ENCODE data around the gene DGKH. TPM values are rescaled to one million over a fixed set of nuclear protein-coding genes. Genes with fewer than 3 reads are reported as not detected.

DGKH gene
- total RNA-seq, 2 donors from 2014 or later: 3.6 to 4.7 TPM

DNA sequence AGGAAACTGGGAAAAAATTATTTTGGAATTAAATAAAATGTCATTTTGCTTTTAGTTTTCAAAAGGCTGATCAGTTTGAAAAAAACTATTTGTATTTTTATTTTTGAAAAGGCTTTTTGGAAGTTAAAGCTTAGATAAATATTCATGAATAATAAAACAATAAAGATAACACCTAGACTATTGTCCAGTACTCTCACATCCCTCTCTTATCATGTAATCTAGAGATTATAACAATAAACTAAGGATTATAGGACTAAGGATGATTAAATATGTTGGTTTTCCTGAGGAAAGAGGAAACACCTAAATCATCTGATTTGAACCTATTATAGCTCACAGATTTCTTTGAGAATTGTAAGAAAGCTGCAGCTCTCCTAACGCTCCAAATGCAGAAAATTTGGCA, 142.1 kb downstream of the DGKH start:
- intact Hi-C loops (cut with DNase I): no loop called here
- DNase-seq: no peak
- 79 to 81% methylated on average over 1 of the region's 1 CpG for WGBS, 2 donors
- TF ChIP-seq POLR2A (IDR thresholded peaks at IDR 0.05): no peak
- TF ChIP-seq, protein P1, sequence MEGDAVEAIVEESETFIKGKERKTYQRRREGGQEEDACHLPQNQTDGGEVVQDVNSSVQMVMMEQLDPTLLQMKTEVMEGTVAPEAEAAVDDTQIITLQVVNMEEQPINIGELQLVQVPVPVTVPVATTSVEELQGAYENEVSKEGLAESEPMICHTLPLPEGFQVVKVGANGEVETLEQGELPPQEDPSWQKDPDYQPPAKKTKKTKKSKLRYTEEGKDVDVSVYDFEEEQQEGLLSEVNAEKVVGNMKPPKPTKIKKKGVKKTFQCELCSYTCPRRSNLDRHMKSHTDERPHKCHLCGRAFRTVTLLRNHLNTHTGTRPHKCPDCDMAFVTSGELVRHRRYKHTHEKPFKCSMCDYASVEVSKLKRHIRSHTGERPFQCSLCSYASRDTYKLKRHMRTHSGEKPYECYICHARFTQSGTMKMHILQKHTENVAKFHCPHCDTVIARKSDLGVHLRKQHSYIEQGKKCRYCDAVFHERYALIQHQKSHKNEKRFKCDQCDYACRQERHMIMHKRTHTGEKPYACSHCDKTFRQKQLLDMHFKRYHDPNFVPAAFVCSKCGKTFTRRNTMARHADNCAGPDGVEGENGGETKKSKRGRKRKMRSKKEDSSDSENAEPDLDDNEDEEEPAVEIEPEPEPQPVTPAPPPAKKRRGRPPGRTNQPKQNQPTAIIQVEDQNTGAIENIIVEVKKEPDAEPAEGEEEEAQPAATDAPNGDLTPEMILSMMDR (IDR thresholded peaks at IDR 0.05): no peak
- Histone ChIP-seq H3K4me3 (no peak overlapping the region), H3K9me3 (no peaks in the 10 kb centered on the region), H3K36me3 (replicated peaks in 1 of 2; ENCODE audit: insufficient read depth in 1 of 2, low read depth in 2 of 2) (no peaks in the 10 kb centered on the region), H3K27me3 (no peaks in the 10 kb centered on the region), H3K4me1 (no peaks in the 10 kb centered on the region), H3K27ac (no peak overlapping the region)
- no peak for ATAC-seq

DNA sequence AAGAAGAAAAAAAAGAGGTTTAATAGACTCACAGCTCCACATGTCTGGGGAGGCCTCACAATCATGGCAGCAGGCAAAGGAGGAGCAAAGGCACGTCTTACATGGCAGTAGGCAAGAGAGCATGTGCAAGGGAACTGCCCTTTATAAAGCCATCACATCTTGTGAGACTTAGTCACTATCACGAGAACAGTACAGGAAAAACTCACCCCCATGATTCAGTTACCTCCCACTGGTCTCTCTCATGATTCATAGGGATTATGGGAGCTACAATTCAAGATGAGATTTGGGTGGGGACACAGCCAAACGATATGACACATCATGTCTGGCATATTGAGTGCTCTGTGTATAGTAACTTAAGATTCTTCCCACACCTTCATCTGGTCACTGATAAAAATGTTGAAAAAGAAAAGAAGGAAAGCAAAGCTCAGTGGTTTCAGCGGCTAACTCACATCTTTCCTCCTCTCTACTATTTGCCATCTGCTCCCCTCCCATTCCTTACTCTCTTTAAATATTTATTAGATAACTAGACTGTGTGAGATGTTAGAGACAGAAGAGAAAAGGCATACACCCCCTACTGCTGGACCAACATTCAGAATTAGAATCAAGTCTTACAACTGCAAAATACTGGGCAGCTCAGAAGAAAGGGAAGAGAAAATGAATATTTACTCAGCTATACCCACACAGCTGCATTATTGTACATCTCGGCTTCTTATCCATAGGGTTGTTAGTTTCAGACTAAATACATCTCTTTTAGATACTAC, 163.4 kb downstream of the DGKH start:
- DNase-seq: no peak
- no peak overlapping the region for H3K4me3 ChIP-seq
- H3K27ac ChIP-seq: no peak overlapping the region
- H3K36me3 ChIP-seq (replicated peaks in 1 of 2; ENCODE audit: insufficient read depth in 1 of 2, low read depth in 2 of 2): peaks cover 0 to 3% of the 10 kb centered on the region in 2 donors
- 64 to 75% methylated on average over 5 of the region's 5 CpGs for WGBS, 2 donors
- no peaks in the 10 kb centered on the region for H3K4me1 ChIP-seq
- intact Hi-C loops (cut with DNase I): no loop called here
- ATAC-seq: no peak
- no peaks in the 10 kb centered on the region for H3K9me3 ChIP-seq
- no peak for TF ChIP-seq POLR2A (IDR thresholded peaks at IDR 0.05)
- TF ChIP-seq, protein P1 (IDR thresholded peaks at IDR 0.05): no peak
- H3K27me3 ChIP-seq: no peaks in the 10 kb centered on the region

DNA sequence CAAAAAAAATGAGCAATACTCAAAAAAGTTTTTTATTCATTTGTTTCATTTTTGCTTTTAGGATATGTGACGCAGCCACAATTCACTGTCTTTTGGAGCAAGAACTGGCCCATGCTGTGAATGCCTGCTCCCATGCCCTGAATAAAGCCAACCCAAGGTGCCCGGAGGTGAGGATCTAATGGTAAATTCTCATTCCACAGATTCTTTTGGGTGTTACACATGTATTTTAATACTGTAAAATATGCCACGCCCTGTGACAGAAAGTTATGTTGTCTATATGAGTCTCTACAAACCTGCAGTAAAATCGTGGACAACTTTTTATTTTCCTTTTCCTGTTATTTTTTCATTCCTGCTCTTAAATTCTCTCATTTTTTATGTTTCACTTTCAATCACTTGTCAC, 166.0 kb downstream of the DGKH start:
- intact Hi-C loops (cut with DNase I): no loop called here
- no peak overlapping the region for H3K27ac ChIP-seq
- no peak overlapping the region for H3K4me3 ChIP-seq
- no peaks in the 10 kb centered on the region for H3K9me3 ChIP-seq
- TF ChIP-seq, protein P1 (IDR thresholded peaks at IDR 0.05): no peak
- TF ChIP-seq POLR2A (IDR thresholded peaks at IDR 0.05): no peak
- ATAC-seq (no peak), DNase-seq (no peak)
- no peaks in the 10 kb centered on the region for H3K4me1 ChIP-seq
- no peaks in the 10 kb centered on the region for H3K27me3 ChIP-seq
- 66 to 69% methylated on average over 4 of the region's 4 CpGs for WGBS, 2 donors
- H3K36me3 ChIP-seq (replicated peaks in 1 of 2; ENCODE audit: insufficient read depth in 1 of 2, low read depth in 2 of 2): peaks cover 0 to 6% of the 10 kb centered on the region in 2 donors

DNA sequence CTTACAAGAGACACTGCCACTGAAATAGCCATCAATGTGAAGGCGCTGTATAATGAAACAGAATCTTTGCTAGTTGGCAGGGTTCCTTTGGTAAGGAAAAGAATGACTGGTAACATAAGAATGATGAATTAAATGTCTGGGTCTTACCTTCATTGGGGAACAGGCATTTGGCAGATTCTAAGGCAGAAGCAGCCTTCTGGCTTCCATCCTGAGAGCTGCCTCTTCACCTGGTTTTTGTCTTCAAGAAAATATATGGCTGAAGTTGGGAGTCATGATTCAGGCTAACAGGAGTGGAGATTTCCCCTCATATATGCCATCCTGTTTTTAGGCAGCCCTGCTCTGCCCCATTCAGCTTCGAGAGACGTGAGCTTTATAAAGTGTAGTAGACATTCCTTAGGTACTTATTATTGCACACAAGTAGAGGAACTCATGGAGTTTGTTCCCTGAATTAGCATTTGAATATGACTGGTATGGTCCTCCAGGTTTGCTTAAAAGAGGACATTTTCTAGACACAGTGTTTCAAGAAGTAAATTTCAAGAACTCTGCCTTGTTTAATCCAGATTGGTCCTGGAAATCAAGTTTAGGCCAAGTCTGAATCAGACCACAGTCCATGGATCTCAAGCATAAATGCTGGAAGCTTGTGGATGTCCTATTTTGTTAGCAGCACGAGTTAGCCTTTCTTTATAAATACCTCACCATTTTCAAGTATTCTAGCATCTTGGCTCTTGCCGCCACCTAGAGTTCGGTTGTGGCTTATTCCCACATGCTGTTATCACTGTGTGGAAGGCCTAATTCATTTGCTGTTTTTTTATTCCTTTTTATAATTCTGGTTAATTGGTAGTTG, 167.4 kb downstream of the DGKH start:
- TF ChIP-seq, protein P1 (IDR thresholded peaks at IDR 0.05): peak in 5 of 7 experiments; percentile 12 to 39 (median 24)
- no peak for TF ChIP-seq POLR2A (IDR thresholded peaks at IDR 0.05)

More for the DNA sequence above, 167.4 kb downstream of the DGKH start:
- 53 to 58% methylated on average over 6 of the region's 6 CpGs for WGBS, 2 donors
- intact Hi-C loops (cut with DNase I): no loop called here
- Histone ChIP-seq H3K27me3 (no peaks in the 10 kb centered on the region), H3K36me3 (replicated peaks in 1 of 2; ENCODE audit: insufficient read depth in 1 of 2, low read depth in 2 of 2) (peaks cover 0 to 4% of the 10 kb centered on the region in 2 donors), H3K4me1 (no peaks in the 10 kb centered on the region), H3K27ac (no peak overlapping the region), H3K4me3 (no peak overlapping the region), H3K9me3 (no peaks in the 10 kb centered on the region)
- DNase-seq: peak in 2 of 4 donors; percentile 12 to 27
- no peak for ATAC-seq

Data from body of pancreas (tissue), 4 donors.